Liver (tissue), 9 donors: Measurements from ENCODE around the gene BUD13. TPM values are rescaled to one million over a fixed set of nuclear protein-coding genes. Genes with fewer than 3 reads are reported as not detected.

Source experiments
- DNase-seq: peaks from one replicate; pipeline ENCODE4 v3.0.0-alpha.2; 2017; ENCODE audit warnings: low spot score
- H3K27ac ChIP-seq, 2 donors: one replicate each; pipeline ENCODE4 v1.7.0; 2013; ENCODE audit warnings: inconsistent platforms in 2 of 2, low read length in 2 of 2, control low read depth in 1 of 2, low read depth in 1 of 2, mild to moderate bottlenecking in 1 of 2
- H3K27me3 ChIP-seq, 4 donors: one replicate each; pipeline versions ENCODE4 v1.6.1 to v1.7.0; 2013; ENCODE audit warnings: low read length in 3 of 4, inconsistent platforms in 1 of 4, mild to moderate bottlenecking in 1 of 4, moderate library complexity in 1 of 4; ENCODE audit not compliant: control insufficient read depth in 4 of 4, insufficient read depth in 4 of 4
- H3K36me3 ChIP-seq, 4 donors: one replicate each; pipeline versions ENCODE4 v1.6.1 to v1.7.0; 2013; ENCODE audit warnings: low read length in 3 of 4, mild to moderate bottlenecking in 3 of 4, low read depth in 1 of 4, moderate library complexity in 1 of 4; ENCODE audit not compliant: control insufficient read depth in 4 of 4, insufficient read depth in 3 of 4
- H3K4me1 ChIP-seq, 4 donors: one replicate each; pipeline versions ENCODE4 v1.6.1 to v1.7.0; 2013; ENCODE audit warnings: low read length in 3 of 4, mild to moderate bottlenecking in 3 of 4, moderate library complexity in 1 of 4; ENCODE audit not compliant: control insufficient read depth in 4 of 4, insufficient read depth in 4 of 4
- H3K4me3 ChIP-seq, 3 donors: one replicate each; pipeline versions ENCODE4 v1.6.1 to v1.7.0; 2013; ENCODE audit warnings: low read length in 3 of 3, control low read depth in 1 of 3, low read depth in 1 of 3, mild to moderate bottlenecking in 1 of 3
- H3K9ac ChIP-seq, 2 donors: one replicate each; pipeline ENCODE4 v1.7.0; 2013; ENCODE audit warnings: low read length in 2 of 2, mild to moderate bottlenecking in 2 of 2, moderate library complexity in 2 of 2, control low read depth in 1 of 2, low read depth in 1 of 2
- H3K9me3 ChIP-seq, 4 donors: one replicate each; pipeline versions ENCODE4 v1.6.1 to v1.7.0; 2013; ENCODE audit warnings: low read length in 3 of 4; ENCODE audit not compliant: control insufficient read depth in 4 of 4
- ATF3 ChIP-seq: IDR thresholded peaks from 2 replicates; pipeline ENCODE4 v1.6.1; 2016; ENCODE audit warnings: antibody characterized with exemption
- CTCF ChIP-seq: fragments of 150-350 bp; IDR thresholded peaks from 2 replicates; pipeline ENCODE4 v1.5.1; 2017; ENCODE audit warnings: improper control_type of control experiment, low read depth, low read length; ENCODE audit not compliant: missing input control
- EGR1 ChIP-seq, 2 donors: IDR thresholded peaks; 2 replicates each; pipeline ENCODE4 v1.6.1; 2016 to 2018; ENCODE audit warnings: antibody characterized with exemption in 2 of 2, low read depth in 2 of 2
- FOXA2 ChIP-seq: IDR thresholded peaks from 2 replicates; pipeline ENCODE4 v1.6.1; 2016; ENCODE audit warnings: antibody characterized with exemption
- GABPA ChIP-seq, 2 donors: IDR thresholded peaks in 1 of 2; conservative IDR thresholded peaks in 1 of 2; 2 replicates each; pipeline ENCODE4 v1.6.1; 2016; ENCODE audit warnings: antibody characterized with exemption in 2 of 2, mild to moderate bottlenecking in 1 of 2, moderate library complexity in 1 of 2
- HNF4A ChIP-seq, 2 donors: conservative IDR thresholded peaks; 2 replicates each; pipeline ENCODE4 v1.6.1; 2016; ENCODE audit warnings: antibody characterized with exemption in 2 of 2, mild to moderate bottlenecking in 2 of 2
- HNF4G ChIP-seq: IDR thresholded peaks from 2 replicates; pipeline ENCODE4 v1.6.1; 2016; ENCODE audit warnings: antibody characterized with exemption
- JUND ChIP-seq, 2 donors: IDR thresholded peaks; 2 replicates each; pipeline ENCODE4 v1.6.1; 2016; ENCODE audit warnings: antibody characterized with exemption in 2 of 2
- MAX ChIP-seq: IDR thresholded peaks from 2 replicates; pipeline ENCODE4 v1.6.1; 2016; ENCODE audit warnings: antibody characterized with exemption
- RAD21 ChIP-seq, 2 donors: IDR thresholded peaks; 2 replicates each; pipeline ENCODE4 v1.6.1; 2016; ENCODE audit warnings: antibody characterized with exemption in 2 of 2, mild to moderate bottlenecking in 2 of 2
- REST ChIP-seq: IDR thresholded peaks from 2 replicates; pipeline ENCODE4 v1.6.1; 2016; ENCODE audit warnings: antibody characterized with exemption, mild to moderate bottlenecking
- RXRA ChIP-seq, 2 donors: IDR thresholded peaks; 2 replicates each; pipeline ENCODE4 v1.6.1; 2017 to 2018; ENCODE audit warnings: antibody characterized with exemption in 2 of 2, mild to moderate bottlenecking in 1 of 2
- SP1 ChIP-seq: IDR thresholded peaks from 2 replicates; pipeline ENCODE4 v1.6.1; 2018; ENCODE audit warnings: antibody characterized with exemption, mild to moderate bottlenecking
- YY1 ChIP-seq: IDR thresholded peaks from 2 replicates; pipeline ENCODE4 v1.6.1; 2016; ENCODE audit warnings: antibody characterized with exemption, mild to moderate bottlenecking
- ZBTB33 ChIP-seq: IDR thresholded peaks from 2 replicates; pipeline ENCODE4 v1.6.1; 2016; ENCODE audit warnings: antibody characterized with exemption
- WGBS: extraction: QIAGEN DNeasy Blood & Tissue Kit; methylation state at CpG from one replicate; pipeline ENCODE4 v1.1.7; 2013; 5-methylcytosine and 5-hydroxymethylcytosine counted together
- polyA plus RNA-seq, 2 donors: library from polyadenylated mRNA; stranded (reverse) in 1 of 2; unstranded in 1 of 2; fragments of 200-250 nt in 1 of 2; fragments of >200 nt in 1 of 2; fragmentation: Nextera tagmentation in 1 of 2; extraction: Ambion mirVana in 1 of 2; gene quantifications; one replicate each; pipeline versions ENCODE4 v1.2.1 to v1.2.3, GENCODE V29; 2013 to 2015
- total RNA-seq, 2 donors: library from RNA; depleted of rRNA; stranded (reverse); fragments of >200 nt; gene quantifications; one replicate each; pipeline ENCODE4 v1.2.3, GENCODE V29; 2014
- donor health status: healthy.
- donor health status: healthy.
- donor health status: healthy.
- donor health status: healthy.
- donor health status: healthy.

Gene BUD13
- total and polyA plus RNA-seq, 4 donors: 3.9 to 7.4 (median 5.1) TPM

- 88% methylated on average over 4 of the region's 4 CpGs for WGBS
- no peak overlapping the region for H3K4me3 ChIP-seq
- no peaks in the 10 kb centered on the region for H3K4me1 ChIP-seq
- no peak overlapping the region for H3K27ac ChIP-seq
- H3K9ac ChIP-seq: no peak overlapping the region
- no peaks in the 10 kb centered on the region for H3K36me3 ChIP-seq
- no peaks in the 10 kb centered on the region for H3K9me3 ChIP-seq
- TF ChIP-seq SP1 (no peak), MAX (no peak), YY1 (no peak), RXRA (IDR thresholded peaks at IDR 0.05) (no peak), HNF4G (no peak), JUND (IDR thresholded peaks at IDR 0.05) (no peak), HNF4A (conservative IDR thresholded peaks at IDR 0.05) (no peak)
- no peak for DNase-seq
- no peaks in the 10 kb centered on the region for H3K27me3 ChIP-seq
These were observed 56.2 kb downstream of the BUD13 start for GRCh38 chr11:116716621-116717020.

GRCh38 chr11:116715383-116715782, 57.4 kb downstream of the BUD13 start:
- no peaks in the 10 kb centered on the region for H3K9me3 ChIP-seq
- H3K4me3 ChIP-seq: no peak overlapping the region
- DNase-seq: no peak
- no peaks in the 10 kb centered on the region for H3K4me1 ChIP-seq
- H3K9ac ChIP-seq: no peak overlapping the region
- TF ChIP-seq REST (no peak), CTCF (no peak), GABPA (IDR thresholded peaks at IDR 0.05 in 1 of 2, conservative IDR thresholded peaks at IDR 0.05 in 1 of 2) (no peak), ZBTB33 (no peak), RXRA (IDR thresholded peaks at IDR 0.05) (no peak), YY1 (no peak), HNF4A (conservative IDR thresholded peaks at IDR 0.05) (no peak), EGR1 (IDR thresholded peaks at IDR 0.05; ENCODE audit: low read depth in 2 of 2) (no peak), JUND (IDR thresholded peaks at IDR 0.05) (no peak), RAD21 (IDR thresholded peaks at IDR 0.05) (no peak), HNF4G (no peak), FOXA2 (no peak), ATF3 (no peak), MAX (no peak)
- 84% methylated on average over 5 of the region's 5 CpGs for WGBS
- no peak overlapping the region for H3K27ac ChIP-seq
- no peaks in the 10 kb centered on the region for H3K27me3 ChIP-seq
- no peaks in the 10 kb centered on the region for H3K36me3 ChIP-seq
